ENCODE data around the gene TLL1.

TLL1 gene

DNA sequence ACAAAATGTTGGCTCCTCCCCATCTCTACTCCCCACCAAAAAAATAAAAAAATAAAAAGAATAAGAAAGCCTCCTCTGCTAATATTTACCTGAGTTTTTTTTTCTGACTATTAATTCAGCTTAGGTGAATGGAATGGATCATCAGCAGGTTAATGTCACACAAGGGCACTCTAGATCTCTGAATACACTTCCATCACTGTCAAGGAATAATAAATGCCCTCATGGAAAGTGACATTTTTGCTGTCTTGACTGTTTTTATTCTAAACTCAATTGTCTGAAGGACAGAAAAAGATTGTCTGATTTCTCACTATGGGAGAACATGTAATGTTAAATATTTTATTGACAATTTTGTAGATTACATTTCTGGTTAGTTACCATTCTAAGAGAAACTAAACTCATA lies 30.4 kb upstream of the TLL1 start:
- TF ChIP-seq ZFX (IDR thresholded peaks at IDR 0.05; ENCODE audit: borderline replicate concordance) (no peak), CTCF (IDR thresholded peaks at IDR 0.05) (no peak)
- H3K27ac ChIP-seq = no peak overlapping the region

DNA sequence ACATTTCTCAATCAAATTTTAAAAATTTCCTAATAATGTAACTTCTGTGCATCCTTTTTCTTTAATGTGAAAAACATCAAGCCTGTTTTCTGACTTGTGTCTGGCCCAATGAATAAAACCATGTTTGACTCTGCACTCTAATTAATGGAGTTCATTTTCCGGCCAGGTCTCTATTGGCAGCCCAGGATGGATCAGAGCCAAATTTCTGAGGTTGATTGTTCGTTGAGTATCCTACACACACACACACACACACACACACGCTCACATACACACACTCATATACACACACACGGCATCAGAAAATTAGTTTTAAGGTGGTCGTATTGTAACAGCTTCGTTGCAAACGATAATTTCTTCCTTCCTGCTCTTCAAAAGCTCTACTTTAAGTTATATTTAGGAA lies 28.9 kb upstream of the TLL1 start:
- no peak overlapping the region for H3K27ac ChIP-seq
- TF ChIP-seq ZFX (IDR thresholded peaks at IDR 0.05; ENCODE audit: borderline replicate concordance) (no peak), CTCF (IDR thresholded peaks at IDR 0.05) (no peak)

DNA sequence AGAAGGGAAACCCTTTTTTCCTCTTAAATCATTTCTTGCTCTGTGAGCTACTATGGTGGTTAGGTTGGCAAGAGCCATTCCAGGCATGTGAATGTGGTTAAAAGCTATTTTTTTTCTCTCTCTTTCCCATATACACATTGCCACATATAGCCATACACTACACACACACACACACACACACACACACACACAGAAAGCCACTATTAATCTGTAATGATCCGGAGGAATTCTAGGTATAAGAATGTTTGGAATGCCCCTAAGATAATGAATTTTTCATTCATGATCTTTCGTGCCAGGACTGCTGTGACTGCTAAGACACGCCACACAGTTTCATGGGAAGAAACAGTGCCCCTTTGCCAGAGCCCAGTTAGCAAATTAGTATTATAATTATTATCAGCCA lies 21.8 kb upstream of the TLL1 start:
- TF ChIP-seq ZFX (IDR thresholded peaks at IDR 0.05; ENCODE audit: borderline replicate concordance) (no peak), CTCF (IDR thresholded peaks at IDR 0.05) (no peak)
- no peak overlapping the region for H3K27ac ChIP-seq

GRCh38 chr4:165855191-165855590 lies 17.8 kb upstream of the TLL1 start:
- no peak overlapping the region for H3K27ac ChIP-seq
- TF ChIP-seq ZFX (IDR thresholded peaks at IDR 0.05; ENCODE audit: borderline replicate concordance) (no peak), CTCF (IDR thresholded peaks at IDR 0.05) (no peak)

- H3K27ac ChIP-seq = no peak overlapping the region
- TF ChIP-seq CTCF (IDR thresholded peaks at IDR 0.05) = no peak
- TF ChIP-seq ZFX (IDR thresholded peaks at IDR 0.05; ENCODE audit: borderline replicate concordance) = no peak
Observed at GRCh38 chr4:165861363-165861762, 11.7 kb upstream of the TLL1 start.

DNA sequence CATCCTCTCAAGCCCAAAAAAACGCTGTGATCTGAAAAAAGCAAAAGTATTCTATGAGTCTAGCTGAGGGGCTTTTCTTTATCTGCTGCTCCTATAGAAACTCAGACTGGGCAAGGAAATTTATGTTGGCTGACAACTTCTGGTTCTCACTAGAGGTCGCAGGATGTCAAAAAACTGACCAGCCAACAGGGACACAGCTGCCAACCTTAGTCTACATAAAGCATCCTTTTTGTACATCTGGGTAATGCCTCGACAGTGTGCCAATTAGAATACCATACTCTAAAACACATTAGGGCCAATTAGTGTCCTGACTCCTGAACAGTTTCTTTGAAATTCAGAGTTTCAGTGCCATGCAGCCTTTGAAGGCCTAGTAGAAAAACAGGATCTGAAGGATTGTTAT lies 8.8 kb upstream of the TLL1 start:
- TF ChIP-seq ZFX (IDR thresholded peaks at IDR 0.05; ENCODE audit: borderline replicate concordance) (no peak), CTCF (IDR thresholded peaks at IDR 0.05) (no peak)
- H3K27ac ChIP-seq = no peak overlapping the region

DNA sequence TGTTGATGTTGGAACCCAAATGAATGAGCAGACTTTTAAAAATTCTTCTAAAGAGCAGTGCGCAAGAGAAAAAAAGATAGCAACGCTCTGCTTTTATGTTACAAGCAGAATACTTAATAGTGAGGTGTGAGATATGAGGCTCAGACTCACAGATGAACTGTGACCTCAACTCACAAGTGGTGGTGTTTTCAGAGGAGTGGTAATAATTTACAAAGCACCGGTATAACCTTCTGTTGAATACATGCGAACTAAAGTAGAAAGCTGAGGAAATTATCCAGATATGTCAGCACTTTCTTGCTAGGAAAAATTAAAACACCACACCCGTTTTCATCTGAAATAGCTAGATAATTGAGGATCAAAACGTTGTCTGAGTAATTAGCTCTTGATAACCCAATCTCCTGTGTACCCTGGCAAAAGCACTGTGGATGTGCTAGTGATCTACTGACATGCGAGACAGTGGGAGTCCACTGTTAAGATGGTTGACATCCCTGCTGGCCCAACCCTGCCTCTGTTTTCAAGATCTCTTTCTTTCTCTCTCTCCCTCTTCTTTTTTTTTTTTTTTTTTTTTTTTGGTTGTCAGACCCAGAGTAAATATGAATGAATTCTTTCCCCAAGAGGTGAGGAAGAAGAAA lies 6.9 kb upstream of the TLL1 start:
- no peak overlapping the region for H3K27ac ChIP-seq
- no peak for TF ChIP-seq ZFX (IDR thresholded peaks at IDR 0.05; ENCODE audit: borderline replicate concordance)
- no peak for TF ChIP-seq CTCF (IDR thresholded peaks at IDR 0.05)
